ENCODE measurements around the gene ADARB2.

- no peak for TF ChIP-seq ZBTB40 (IDR thresholded peaks at IDR 0.05; ENCODE audit: borderline replicate concordance)
- no peak for TF ChIP-seq MAX (IDR thresholded peaks at IDR 0.05; ENCODE audit: low read depth, low read length)
- TF ChIP-seq TCF7 (IDR thresholded peaks at IDR 0.05; ENCODE audit: borderline replicate concordance): no peak
- TF ChIP-seq POLR2A (IDR thresholded peaks at IDR 0.05; ENCODE audit: low read depth, low read length): no peak
- no peak for TF ChIP-seq HSF1 (IDR thresholded peaks at IDR 0.05; ENCODE audit: low read depth, low read length)
These were observed 168.1 kb downstream of the ADARB2 start for GRCh38 chr10:1569208-1569607.

Data from GM12878 (cell line).